SW480 (cell line): ENCODE data around the gene OSER1.
"Not testable (repeated sequence)": the region's sequence is repeated elsewhere in the genome, so short reads cannot be mapped to it uniquely, and the experiment has no call there.

Experiments used
- DNase-seq: peaks from one replicate; pipeline ENCODE4 v3.0.0-alpha.2; 2016; ENCODE audit warnings: low spot score

Gene OSER1

DNA sequence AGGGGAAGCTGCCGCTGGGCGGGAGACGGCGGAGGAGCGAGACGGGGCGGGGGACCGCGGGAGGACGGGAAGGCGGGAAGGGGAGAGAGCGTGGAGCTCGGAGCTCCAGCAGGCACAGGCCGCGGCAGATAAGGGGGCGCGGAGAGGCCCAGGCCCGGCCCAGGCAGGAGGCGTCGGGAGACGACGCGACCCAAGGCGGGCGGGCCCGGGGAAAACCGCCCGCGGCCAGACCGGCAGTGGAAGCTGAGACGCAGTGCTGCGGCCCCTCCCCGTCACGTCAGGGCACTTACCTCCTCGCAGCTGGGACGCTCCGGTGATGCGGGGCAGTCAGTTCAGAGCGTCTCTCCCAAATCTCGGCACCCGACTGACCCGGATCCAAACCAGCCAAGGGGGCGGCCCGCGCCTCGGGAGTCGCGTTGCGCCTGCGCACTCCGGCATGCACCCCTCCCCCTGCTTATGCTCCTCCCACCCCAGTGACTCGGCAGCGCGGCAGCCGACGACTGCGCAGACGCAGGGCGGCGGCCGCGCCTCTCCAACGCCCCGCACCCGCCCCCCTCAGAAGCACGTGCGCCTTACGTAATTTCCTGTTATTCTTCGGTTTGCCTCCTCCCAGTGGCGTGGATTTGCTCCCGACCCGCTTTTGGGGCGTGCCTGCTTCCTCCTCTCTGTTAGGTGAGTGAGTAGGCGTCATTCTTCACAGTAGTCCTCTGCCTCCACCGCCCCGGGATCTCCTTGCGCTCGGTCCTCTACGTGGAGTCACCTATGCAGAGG is at the start of gene OSER1:
OSER1 (minus strand) TSS at position 366 of the 771 bp plus-strand sequence. CDS start 3,814 bp downstream, outside the sequence.
- peak; percentile 100 for DNase-seq

DNA sequence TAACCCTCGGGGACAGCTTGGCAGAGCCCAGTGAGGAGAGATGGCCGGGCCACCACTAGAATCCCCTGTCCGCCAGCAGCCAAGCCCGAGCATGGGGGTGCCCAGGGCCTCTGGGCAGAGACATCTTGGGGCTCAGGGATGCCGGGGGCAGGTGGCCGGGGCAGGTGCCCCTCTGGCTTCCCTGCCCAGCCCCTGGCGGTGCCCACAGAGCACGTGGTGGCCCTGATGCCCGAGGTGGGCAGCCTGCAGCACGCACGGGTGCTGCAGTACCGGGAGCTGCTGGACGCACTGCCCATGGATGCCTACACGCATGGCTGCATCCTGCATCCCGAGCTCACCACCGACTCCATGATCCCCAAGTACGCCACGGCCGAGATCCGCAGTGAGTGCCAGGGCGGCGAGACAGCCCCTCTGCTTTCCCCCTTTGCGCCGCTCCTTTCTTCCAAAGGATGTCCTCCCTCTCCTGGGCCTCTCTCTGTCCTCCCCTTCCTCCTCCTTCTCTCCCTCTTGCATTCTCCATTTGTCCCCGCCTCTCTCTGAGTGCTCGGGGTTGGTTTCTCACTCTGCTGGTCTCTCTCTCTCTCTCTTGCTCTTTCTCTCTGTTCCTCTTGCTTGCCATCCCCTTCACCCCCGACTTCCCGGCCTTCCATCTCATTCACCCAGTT is 47.8 kb upstream of the OSER1 start:
- DNase-seq = no peak

DNA sequence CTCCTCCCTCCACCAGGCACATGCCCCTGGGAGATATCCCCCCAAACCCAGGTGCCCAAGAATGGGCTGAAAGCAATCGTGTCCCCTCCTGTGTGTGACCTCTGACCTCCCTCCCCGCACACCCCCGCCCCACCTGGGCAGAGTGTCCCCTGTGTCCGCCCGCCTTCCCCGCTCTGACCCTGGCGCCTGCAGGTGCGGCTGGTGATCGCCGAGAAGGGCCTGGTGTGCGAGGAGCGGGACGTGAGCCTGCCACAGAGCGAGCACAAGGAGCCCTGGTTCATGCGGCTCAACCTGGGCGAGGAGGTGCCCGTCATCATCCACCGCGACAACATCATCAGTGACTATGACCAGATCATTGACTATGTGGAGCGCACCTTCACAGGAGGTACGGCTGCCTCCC is 46.4 kb upstream of the OSER1 start:
- no peak for DNase-seq

DNA sequence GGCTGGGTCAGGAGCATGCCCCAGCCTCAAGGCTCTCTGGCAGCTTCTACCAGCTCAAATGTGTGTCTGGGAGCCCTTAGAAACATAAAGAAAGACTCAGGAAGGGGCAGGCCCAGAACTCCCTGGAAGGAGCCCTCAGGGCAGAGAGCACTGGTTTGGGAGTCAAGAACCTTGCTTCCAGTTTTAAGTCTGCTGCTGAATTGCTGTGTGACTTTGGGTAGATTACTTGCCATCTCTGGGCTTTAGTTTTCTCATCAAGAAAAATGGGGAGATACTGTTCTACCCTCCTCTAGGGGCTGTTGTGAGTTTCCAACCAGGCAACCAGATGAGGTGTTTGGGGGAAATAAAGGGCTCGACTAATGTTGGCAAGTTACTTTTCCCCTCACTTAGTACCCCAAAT is 45.4 kb upstream of the OSER1 start:
- no peak for DNase-seq

DNA sequence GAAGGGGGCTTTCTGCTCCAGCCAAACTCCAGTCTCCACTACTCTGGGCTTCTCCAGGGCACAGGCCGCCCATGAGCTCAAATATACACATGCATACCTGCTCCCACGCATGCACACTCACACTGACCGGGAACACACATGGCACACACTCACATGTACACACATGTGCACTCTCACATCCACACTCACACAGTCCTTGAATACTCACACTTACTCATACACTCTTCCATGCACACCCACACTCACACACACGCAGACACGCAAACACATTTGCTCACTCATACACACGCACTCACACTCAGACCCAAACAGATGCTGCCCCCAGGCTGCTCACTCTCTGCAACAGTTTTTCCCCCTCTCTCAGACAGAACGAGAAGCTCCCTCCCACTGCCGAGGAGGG is 43.5 kb upstream of the OSER1 start:
- no peak for DNase-seq

DNA sequence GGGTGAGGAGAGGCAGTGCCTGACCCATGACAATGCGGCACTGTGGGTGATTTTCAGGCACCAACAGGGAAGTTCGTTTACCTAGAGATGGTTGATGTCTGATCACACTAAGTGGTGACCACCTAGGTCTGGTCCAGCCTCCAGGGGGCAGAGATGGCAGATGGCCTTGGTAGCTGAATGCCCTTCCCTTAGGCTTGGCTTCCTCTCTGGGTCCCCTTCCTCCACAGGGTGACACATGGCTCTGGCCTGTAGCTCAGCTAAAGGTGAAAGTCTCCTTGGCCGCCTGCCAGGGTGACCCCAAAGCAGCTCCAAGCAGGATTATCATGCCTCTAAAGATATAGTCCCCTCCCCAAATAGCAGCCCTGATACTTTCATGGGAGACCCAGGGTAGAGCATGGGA is 43.0 kb upstream of the OSER1 start:
- no peak for DNase-seq

DNA sequence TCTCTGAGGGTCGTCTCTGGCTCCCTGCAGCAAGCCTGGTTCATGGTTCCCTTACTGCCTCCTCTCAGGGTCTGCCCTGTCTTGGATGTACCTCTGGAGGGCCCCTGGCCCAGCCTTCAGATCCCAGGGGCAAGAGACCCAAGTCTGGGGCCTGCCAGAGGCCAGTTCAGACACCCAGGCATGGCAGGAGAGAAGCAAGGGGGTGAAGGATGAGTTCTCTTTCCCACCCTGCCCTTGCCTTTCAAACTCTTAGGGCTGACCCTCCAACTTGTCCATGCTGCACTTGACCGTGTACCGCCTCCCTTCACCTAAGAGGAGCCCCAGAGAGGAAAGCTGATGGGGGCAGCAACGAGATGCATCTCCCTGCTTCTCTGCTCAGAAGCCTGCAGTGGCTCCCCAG is 40.7 kb upstream of the OSER1 start:
- no peak for DNase-seq

DNA sequence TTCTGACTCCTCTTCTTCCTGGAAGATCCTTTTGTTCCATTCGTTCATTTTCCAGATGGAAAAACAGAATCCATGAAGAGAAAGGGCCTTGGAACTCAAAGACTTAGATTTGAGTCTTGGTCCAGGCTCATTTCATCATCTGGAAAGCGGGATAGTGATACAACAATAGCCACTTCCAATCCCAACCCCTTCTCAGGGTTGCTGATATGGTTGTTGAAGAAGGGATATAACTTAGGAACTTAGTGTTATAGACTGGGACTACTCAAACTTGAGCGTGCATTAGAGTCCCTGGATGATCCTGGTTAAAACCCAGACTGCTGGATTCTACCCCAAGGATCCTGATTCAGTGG is 37.8 kb upstream of the OSER1 start:
- no peak for DNase-seq

DNA sequence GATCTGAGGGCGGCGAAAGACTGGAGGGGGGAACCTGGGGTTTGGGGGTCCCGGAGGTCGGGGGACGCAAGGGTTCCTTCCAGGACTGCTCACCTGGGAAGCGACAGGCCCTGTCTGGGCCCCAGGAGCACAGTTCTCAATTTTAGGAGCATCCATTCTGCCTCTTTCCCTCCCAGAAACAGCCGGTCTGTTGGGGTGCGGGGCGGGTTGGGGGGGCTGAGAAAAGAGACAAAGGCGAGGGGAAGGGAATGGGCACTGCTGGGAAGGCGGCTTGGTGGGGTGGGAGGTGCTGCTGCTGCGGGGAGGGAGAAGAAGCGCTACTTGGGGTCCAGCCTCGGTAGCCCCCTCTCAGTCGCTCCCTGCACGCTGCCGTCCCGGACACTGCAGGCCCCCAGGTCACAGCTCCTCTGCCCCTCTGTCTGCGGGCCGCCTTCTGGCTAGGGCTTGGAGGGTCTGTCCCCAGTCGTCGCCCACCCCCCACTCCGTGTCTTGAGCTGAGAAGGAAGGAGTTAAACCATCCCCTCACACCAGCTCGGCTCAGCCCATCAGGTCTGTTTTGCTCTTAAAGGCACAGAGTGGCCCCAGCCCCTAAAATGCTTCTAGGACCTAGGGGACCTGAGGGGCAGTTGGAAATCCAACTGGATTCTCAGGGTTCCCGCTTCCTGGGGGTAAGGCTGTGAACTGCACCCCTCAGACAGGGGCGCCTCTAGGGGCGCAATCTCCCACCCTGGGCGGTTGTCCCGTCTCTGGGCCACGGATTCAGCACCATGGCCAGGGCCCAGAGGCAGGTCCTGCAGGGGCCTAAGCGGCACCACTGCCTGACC is 37.2 kb upstream of the OSER1 start:
- DNase-seq = no peak

DNA sequence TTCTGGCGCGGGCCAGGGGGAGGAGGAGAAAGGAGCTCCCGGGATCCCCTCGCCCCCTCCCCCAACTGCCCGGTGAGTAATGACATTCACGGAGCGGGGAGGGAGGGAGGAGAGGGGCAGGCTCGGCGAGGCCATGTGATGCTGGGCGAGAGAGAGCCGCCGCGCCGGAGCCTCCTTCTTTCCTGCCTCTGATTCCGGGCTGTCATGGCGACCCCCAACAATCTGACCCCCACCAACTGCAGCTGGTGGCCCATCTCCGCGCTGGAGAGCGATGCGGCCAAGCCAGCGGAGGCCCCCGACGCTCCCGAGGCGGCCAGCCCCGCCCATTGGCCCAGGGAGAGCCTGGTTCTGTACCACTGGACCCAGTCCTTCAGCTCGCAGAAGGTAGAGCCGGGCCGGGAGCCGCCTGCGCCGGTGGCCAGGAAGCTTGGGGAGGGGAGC is 36.6 kb upstream of the OSER1 start, which contains the start of gene GDAP1L1:
GDAP1L1 (plus strand) TSS at position 178 of the 441 bp plus-strand sequence; CDS start at position 205, 27 bp downstream.
- DNase-seq = no peak

DNA sequence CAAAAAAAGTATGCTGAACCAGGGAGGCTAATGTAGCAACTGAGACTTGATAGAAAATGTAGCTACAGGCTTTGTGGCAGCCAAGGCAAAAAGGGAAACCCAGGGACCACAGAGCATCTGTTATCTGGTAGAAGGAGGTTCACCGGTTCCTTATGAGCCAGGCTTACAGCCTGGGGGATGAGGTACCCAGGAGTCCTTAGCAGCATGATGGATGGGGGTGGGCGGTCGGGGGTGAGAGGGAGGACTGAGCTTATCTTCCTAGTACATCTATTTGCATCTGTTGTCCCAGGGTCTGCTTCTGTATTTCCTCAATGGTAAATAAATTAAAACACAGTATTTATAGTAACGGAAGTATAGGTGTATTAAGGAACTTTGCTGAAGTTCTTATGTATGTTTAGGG is 35.4 kb upstream of the OSER1 start:
- no peak for DNase-seq

DNA sequence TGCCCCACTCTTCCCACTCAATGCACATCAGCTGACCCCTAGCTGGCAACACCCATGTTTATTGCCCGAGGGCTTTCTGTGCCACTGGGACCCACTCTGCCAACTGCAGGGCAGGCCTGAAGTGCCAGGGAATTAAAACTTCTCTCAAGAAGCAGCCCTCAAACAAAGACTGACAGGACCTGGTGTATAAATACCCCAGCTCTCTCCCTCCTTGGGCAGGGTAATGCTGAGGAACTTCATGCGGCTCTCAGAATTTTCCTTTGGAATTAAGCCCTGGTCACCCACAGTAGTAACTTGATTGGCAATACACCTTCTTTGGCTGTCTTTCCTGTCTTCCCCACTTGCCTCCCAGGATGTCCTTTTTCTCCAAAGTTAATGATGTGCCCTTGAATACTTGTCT is 31.2 kb upstream of the OSER1 start:
- no peak for DNase-seq

DNA sequence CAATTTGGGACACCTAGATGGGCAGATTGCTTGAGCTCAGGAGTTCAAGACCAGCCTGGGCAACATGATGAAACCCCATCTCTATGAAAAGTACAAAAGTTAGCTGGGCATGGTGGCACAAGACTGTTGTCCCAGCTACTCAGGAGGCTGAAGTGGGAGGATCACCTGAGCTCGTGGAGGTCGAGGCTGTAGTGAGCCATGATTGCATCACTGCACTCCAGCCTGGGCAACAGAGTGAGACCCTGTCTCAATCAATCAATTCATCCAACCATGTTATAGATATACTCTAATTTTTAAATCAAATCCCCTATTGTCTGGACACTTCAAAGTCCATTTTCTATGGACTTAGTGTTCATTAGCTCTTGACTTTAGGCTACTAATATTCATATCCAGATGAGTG is 26.3 kb upstream of the OSER1 start:
- not testable (repeated sequence) for DNase-seq

DNA sequence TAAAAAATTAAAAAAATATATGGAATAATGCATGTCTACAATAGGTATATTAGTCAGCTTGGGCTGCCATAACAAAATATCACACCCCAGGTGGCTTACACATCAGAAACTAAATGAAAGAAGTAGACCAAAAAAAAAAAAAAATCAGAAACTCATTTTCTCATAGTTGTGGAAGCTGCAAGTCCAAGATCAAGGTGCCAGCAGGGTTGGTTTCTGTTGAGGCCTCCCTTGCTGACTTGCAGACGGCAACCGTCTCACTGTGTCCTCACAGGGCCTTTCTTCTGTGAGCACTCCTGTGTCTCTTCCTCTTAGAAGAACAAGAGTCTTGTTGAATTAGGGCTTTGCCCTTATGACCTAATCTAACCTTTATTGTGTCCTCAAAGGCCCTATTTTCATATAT is 25.1 kb upstream of the OSER1 start:
- no peak for DNase-seq

DNA sequence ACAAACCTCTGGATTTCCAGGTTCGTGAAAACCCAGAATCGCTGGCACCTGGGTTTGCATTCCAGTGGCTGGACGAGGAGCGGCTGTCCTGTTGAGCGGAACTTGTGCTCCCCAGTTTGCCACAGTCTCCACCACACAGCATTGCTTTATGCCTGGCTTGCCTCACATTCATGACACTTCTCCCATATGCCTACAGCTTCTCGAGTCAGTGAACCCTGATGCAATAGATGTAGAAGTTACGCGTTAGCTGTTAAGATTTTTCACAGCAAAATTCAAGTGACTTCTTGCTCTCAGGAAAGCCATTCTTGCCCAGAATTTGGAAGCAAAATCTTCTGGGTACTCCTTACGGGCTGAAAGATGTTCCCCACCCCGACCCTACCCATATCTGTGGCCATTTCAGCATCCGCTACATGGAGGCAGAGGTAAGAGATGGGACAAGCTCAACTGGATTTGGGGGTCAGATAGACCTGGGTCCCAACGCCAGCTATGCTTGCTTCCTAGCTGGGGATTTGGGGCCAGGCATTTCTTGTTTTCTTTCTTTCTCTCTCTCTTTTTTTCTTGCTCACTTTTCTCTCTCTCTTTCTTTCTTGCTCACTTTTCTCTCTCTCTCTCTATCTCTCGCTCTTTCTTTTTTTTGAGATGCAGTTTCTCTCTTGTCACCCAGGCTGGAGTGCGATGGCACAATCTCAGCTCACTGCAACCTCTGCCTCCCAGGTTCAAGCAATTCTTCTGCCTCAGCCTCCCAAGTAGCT is 24.2 kb upstream of the OSER1 start:
- no peak for DNase-seq

DNA sequence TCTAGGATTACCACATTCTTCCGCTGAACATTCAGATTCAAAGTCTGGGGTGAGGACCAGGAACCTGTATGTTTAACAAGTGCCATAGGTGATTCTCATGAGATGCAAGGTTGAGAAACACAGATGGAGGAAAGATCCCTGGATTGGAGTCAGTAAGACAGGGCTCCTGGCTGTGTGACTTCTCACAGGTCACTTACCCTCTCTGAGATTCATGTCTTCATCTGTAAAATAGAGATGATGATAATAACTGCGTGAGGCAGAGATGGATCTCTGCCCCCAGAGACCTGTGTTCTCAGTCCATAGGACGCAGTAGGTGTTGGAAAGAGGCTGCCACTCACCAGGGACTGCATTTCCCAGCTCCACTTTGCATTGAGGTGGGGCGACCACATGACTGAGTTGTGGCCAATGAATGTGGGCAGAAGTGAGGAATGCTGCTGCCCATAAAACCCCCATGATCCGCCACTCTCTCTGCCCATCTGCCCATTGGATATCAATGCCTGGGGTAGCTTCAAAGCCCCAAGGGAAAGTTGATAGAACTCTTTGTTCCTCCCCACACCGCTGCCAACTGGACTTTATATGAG is 23.0 kb upstream of the OSER1 start:
- peak; percentile 40 for DNase-seq

DNA sequence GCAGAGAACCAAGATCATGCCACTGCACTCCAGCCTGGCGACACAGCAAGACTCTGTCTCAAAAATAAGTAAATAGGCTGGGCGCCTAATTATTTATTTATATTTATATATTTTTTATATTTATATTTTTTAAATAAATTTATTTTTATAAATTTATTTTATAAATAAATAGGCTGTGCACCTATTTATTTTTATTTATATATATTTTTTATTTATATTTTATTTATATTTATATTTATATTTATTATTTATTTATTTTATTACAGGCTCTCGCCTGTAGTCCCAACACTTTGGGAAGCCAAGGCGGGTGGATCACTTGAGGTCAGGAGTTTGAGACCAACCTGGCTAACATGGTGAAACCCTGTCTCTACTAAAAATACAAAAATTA is 21.9 kb upstream of the OSER1 start:
- not testable (repeated sequence) for DNase-seq

DNA sequence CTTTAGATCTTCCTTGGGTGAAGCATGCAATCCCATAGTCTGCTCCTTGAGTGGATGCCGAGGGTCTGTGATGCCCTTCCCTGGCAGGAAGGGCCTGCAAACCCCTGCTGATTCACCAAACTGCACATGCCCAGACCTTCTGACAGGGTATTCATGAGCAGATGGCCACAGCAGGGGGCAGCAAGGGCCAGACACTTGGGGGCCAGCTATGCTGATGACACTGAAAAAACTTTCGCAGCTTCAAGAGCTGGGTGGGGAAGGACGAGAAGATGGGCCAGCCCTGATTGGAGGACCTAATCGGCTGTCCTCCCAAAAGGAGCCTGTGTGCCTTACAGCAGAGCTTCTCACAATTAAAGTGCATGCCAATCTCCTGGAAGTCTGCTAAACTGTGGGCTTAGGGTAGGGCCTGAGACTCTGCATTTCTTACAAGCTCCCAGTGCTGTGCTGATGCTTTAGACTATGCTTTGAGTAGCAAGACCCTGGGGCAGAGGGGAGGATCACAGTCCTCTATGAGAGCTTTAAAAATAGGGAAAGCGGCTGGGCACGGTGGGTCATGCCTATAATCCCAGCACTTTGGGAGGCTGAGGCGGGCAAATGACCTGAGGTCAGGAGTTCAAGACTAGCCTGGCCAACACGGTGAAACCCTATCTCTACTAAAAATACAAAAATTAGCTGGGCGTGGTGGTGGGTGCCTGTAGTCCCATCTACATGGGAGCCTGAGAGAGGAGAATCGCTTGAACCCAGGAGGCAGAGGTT is 21.3 kb upstream of the OSER1 start:
- no peak for DNase-seq

DNA sequence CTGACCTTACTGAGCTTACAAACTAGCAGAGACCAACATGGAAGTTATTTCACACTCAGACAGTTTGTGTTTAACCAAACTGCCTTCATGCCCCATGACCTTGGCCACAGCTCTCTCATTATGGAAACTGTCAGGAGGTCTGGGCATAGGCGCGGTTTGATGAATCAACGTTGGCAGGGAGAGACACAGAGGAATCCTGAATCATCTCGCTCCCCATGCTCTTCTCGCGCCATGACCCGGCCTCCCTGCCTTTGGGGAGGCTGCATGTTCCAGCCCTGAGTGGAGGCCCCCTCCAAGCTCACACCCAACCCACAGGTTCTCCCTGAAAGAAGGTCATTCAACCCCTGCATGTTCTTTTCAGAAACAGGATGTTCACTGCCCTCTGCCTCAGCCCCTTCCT is 20.6 kb upstream of the OSER1 start:
- no peak for DNase-seq

DNA sequence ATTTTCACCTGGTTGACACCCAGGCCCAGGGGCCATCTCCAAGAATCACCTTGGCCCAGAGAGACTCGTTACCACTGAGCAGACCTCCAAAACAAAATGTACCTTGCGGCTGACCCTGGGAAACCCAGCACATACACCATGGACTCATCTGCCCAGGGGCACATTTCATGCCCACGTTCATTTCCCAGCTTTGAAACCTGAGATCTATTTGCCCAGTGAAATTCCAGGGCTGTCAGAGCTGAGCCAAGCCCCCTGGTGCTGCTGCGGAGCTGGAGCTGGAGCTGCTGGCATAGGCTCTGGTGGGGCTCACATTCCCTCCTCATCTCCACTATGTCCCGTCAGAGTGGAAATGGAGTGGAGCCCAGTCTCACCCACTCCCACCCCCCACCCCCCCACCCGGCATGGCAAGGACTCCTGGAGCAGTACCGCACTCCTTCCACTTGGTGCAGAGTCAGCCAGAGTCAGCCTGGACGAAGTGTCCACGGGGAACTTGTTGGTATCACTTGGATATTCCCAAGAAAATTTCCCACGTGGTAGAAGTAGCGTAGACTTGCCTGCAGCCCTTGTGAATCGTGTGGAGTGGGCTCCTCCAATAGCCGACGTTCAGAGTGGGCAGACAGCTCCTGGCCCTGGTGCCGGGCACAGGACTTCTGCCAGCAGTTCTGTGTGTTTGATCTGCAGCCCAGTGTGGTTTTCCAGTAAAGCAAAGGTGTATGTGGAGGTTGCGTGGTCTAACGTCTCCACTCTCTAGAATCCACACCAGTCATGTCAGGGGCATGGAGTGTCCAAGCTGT is 18.1 kb upstream of the OSER1 start:
- DNase-seq = no peak
